ENCODE measurements around the gene CD180. TPM values are rescaled to one million over a fixed set of nuclear protein-coding genes. Genes with fewer than 3 reads are reported as not detected.

CD180 gene
- total RNA-seq, 4 donors from 2014 or later: 0.82 to 5.2 (median 2.6) TPM; not detected in 1

DNA sequence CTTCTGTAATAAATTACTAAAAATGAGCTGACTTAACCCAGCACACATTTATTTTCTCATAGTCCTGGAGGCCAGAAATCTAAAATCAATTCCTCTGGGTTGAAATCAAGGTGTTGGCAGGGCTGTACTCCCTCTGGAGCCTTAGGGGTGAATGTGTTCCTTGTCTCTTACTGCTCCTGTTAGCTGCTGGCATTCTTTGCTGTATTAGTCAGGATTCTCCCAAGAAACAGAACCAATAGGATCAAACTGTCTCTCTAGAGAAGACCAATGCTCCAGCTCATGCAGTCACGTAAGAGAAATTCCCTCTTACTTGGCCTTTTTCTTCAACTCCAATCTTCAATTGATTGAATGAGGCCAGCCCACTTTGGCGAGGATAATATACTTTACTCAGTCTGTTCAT is 15.3 kb upstream of the CD180 start:
- Histone ChIP-seq H3K27ac (no peak overlapping the region), H3K9me3 (no peaks in the 10 kb centered on the region), H3K4me1 (peaks cover 9 to 38% (median 24%) of the 10 kb centered on the region in 4 donors), H3K27me3 (no peaks in the 10 kb centered on the region), H3K36me3 (no peaks in the 10 kb centered on the region), H3K4me3 (no peak overlapping the region)
- 86 to 100% methylated on average over 1 to 2 of the region's 2 CpGs for WGBS, 2 donors (ENCODE audit: low coverage in 1 of 2)
- no peak for TF ChIP-seq EP300 (IDR thresholded peaks at IDR 0.05; ENCODE audit: low read depth)
- TF ChIP-seq POLR2A (IDR thresholded peaks at IDR 0.05): no peak
- TF ChIP-seq, protein P1, sequence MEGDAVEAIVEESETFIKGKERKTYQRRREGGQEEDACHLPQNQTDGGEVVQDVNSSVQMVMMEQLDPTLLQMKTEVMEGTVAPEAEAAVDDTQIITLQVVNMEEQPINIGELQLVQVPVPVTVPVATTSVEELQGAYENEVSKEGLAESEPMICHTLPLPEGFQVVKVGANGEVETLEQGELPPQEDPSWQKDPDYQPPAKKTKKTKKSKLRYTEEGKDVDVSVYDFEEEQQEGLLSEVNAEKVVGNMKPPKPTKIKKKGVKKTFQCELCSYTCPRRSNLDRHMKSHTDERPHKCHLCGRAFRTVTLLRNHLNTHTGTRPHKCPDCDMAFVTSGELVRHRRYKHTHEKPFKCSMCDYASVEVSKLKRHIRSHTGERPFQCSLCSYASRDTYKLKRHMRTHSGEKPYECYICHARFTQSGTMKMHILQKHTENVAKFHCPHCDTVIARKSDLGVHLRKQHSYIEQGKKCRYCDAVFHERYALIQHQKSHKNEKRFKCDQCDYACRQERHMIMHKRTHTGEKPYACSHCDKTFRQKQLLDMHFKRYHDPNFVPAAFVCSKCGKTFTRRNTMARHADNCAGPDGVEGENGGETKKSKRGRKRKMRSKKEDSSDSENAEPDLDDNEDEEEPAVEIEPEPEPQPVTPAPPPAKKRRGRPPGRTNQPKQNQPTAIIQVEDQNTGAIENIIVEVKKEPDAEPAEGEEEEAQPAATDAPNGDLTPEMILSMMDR (IDR thresholded peaks at IDR 0.05): no peak
- TF ChIP-seq POLR2AphosphoS5 (IDR thresholded peaks at IDR 0.05): no peak
- intact Hi-C loops (cut with DNase I; ENCODE audit: low total_unique reads): loop anchor here (5.0 kb wide), 1 partner anchor 395 kb away; no protein-coding TSS in a partner anchor
- in situ Hi-C loops (cut with MboI; ENCODE audit: low pct_ligation_motif_present in 1 of 4, low pct_unique_long_range_greater_than_20kb in 1 of 4, low sequenced_read_pairs in 3 of 4): loop anchor here in 2 of 4 donors (5.0 to 10.0 kb wide), 2 partner anchors 47 to 50 kb away; no protein-coding TSS in a partner anchor
- DNase-seq: no peak

DNA sequence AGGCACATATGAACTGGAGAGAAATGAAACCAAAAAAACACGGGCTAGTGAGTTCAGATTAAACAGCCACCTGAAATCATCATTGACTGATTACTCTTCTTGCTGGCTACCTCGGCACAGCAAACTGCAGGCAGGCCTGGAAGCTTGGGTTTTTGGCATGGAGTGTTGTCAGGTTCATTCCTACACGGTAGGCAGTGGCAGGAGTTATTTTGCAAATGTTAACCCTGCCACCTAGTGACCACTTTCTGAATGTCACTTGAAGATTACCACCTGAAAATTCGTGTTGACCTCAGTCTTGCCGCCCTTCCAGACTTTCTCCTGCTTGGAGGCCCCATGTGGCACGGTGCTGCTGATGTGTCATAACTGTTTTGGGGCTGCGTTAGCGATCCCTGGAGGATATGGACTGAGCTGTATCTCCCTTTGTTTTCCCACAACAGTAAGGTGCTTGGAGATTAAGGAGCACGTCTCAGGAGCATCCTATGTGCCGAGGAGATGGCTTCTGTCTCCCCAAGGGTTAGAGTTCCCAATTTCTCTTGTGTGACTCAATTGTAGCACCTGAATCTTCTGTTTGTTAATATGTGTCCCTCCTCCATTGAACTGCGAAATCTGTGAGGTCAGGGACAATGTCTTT is 12.7 kb upstream of the CD180 start:
- intact Hi-C loops (cut with DNase I; ENCODE audit: low total_unique reads): loop anchor here (5.0 kb wide), 1 partner anchor 42 kb away; no protein-coding TSS in a partner anchor
- H3K36me3 ChIP-seq: no peaks in the 10 kb centered on the region

DNA sequence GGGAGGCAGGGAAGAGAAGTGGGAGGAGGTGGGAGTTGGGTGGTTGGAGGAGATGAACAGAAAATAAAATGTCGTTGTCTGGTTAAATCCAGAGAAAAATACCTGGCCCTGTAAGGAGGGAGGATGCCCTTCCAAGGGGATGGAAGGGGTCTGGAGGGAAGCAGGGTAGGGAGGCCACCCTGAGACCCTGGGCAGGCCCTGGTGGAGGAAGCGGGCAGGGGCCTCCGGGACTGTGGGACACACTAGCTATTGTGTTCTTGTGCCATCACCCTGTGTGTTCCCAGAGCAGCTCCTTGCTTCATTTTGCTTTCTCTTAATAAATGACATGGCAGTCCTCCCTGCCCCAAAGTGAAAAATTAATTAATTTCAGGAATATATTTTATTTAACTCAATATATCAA is 11.8 kb upstream of the CD180 start:
- DNase-seq: no peak
- in situ Hi-C loops (cut with MboI; ENCODE audit: low pct_ligation_motif_present in 1 of 4, low pct_unique_long_range_greater_than_20kb in 1 of 4, low sequenced_read_pairs in 3 of 4): loop anchor here in 1 of 4 donors (5.0 kb wide), 1 partner anchor 401 kb away; no protein-coding TSS in a partner anchor
- Histone ChIP-seq H3K36me3 (no peaks in the 10 kb centered on the region), H3K27ac (no peak overlapping the region), H3K27me3 (no peaks in the 10 kb centered on the region), H3K9me3 (no peaks in the 10 kb centered on the region), H3K4me1 (peaks cover 0 to 45% (median 6%) of the 10 kb centered on the region in 4 donors), H3K4me3 (no peak overlapping the region)
- WGBS, 2 donors (ENCODE audit: low coverage in 1 of 2): 82 to 95% methylated on average over 1 to 3 of the region's 3 CpGs
- TF ChIP-seq POLR2A (IDR thresholded peaks at IDR 0.05): no peak
- TF ChIP-seq POLR2AphosphoS5 (IDR thresholded peaks at IDR 0.05): no peak
- TF ChIP-seq, protein P1 (IDR thresholded peaks at IDR 0.05): no peak
- TF ChIP-seq EP300 (IDR thresholded peaks at IDR 0.05; ENCODE audit: low read depth): no peak
- intact Hi-C loops (cut with DNase I; ENCODE audit: low total_unique reads): loop anchor here (5.0 kb wide), 1 partner anchor 41 kb away; no protein-coding TSS in a partner anchor

More for the DNA sequence above, 12.7 kb upstream of the CD180 start:
- DNase-seq: peak; percentile 64
- 0 to 25% methylated on average over 2 to 11 of the region's 11 CpGs for WGBS, 2 donors (ENCODE audit: low coverage in 1 of 2)
- in situ Hi-C loops (cut with MboI; ENCODE audit: low pct_ligation_motif_present in 1 of 4, low pct_unique_long_range_greater_than_20kb in 1 of 4, low sequenced_read_pairs in 3 of 4): loop anchor here in 1 of 4 donors (5.0 kb wide), 1 partner anchor 402 kb away; no protein-coding TSS in a partner anchor
- no peaks in the 10 kb centered on the region for H3K9me3 ChIP-seq
- no peak overlapping the region for H3K4me3 ChIP-seq
- TF ChIP-seq EP300 (IDR thresholded peaks at IDR 0.05; ENCODE audit: low read depth) (no peak), POLR2A (IDR thresholded peaks at IDR 0.05) (no peak)
- TF ChIP-seq, protein P1 (IDR thresholded peaks at IDR 0.05): peak; percentile 72 to 87 (median 74)
- H3K27ac ChIP-seq: no peak overlapping the region
- H3K4me1 ChIP-seq: peaks cover 0 to 38% (median 6%) of the 10 kb centered on the region in 4 donors
- H3K27me3 ChIP-seq: no peaks in the 10 kb centered on the region

DNA sequence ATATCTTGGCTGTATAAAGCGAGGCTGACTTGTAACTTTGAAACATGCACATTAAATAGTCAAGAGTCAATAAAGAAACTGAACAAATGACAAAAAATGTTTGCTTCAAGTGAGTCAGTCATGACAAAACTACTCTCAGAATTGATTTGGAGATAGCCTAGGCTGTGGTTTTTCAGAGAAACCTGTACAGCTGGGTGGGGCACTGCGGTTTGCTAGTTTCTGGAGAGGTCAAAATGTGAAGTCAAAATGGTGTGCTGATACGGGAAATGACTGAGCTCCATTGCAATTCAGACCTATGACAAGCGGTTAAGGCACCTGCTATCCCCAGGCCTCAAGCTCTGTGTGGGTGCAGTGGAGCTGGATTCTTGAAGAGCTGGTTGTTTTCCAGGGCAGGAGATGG is 10.3 kb upstream of the CD180 start:
- Histone ChIP-seq H3K27me3 (no peaks in the 10 kb centered on the region), H3K4me1 (peaks cover 0 to 48% (median 6%) of the 10 kb centered on the region in 4 donors), H3K9me3 (no peaks in the 10 kb centered on the region), H3K36me3 (no peaks in the 10 kb centered on the region), H3K4me3 (no peak overlapping the region), H3K27ac (peak overlapping the region; percentile 8 to 64 (median 50))
- intact Hi-C loops (cut with DNase I; ENCODE audit: low total_unique reads) (loop anchor here (5.0 kb wide), 1 partner anchor 40 kb away; no protein-coding TSS in a partner anchor), in situ Hi-C loops (cut with MboI; ENCODE audit: low pct_ligation_motif_present in 1 of 4, low pct_unique_long_range_greater_than_20kb in 1 of 4, low sequenced_read_pairs in 3 of 4) (loop anchor here in 1 of 4 donors (5.0 kb wide), 1 partner anchor 400 kb away; no protein-coding TSS in a partner anchor)
- DNase-seq: peak; percentile 78
- WGBS, 2 donors (ENCODE audit: low coverage in 1 of 2): 22 to 52% methylated on average over 3 to 4 of the region's 4 CpGs
- TF ChIP-seq, protein P1 (IDR thresholded peaks at IDR 0.05): no peak
- TF ChIP-seq POLR2AphosphoS5 (IDR thresholded peaks at IDR 0.05) (no peak), POLR2A (IDR thresholded peaks at IDR 0.05) (no peak), EP300 (IDR thresholded peaks at IDR 0.05; ENCODE audit: low read depth) (no peak)
